H9 (cell line): ENCODE measurements around the gene FAM3D. TPM values are rescaled to one million over a fixed set of nuclear protein-coding genes. Genes with fewer than 3 reads are reported as not detected.

Experiments
- DNase-seq: peaks from one replicate; pipeline ENCODE4 v3.0.0-alpha.2; 2017
- H2AFZ ChIP-seq: one replicate; pipeline ENCODE4 v1.6.1; 2013; ENCODE audit warnings: mild to moderate bottlenecking, low read length, control low read depth, moderate library complexity
- H2AK5ac ChIP-seq: 2 replicates; pipeline ENCODE4 v1.6.1; 2013; ENCODE audit warnings: low read length, control low read depth, mixed read lengths; ENCODE audit not compliant: insufficient read length
- H2BK120ac ChIP-seq: one replicate; pipeline ENCODE4 v1.6.1; 2013; ENCODE audit warnings: low read depth, mild to moderate bottlenecking, low read length, control low read depth, inconsistent platforms; ENCODE audit not compliant: poor library complexity, severe bottlenecking
- H2BK12ac ChIP-seq: 2 replicates; pipeline ENCODE4 v1.6.1; 2013; ENCODE audit warnings: low read length, control low read depth, mixed read lengths, low read depth; ENCODE audit not compliant: insufficient read length
- H2BK15ac ChIP-seq: 2 replicates; pipeline ENCODE4 v1.6.1; 2013; ENCODE audit warnings: low read depth, low read length, control low read depth
- H2BK20ac ChIP-seq: one replicate; pipeline ENCODE4 v1.6.1; 2013; ENCODE audit warnings: low read depth, mild to moderate bottlenecking, low read length, control low read depth, inconsistent platforms; ENCODE audit not compliant: poor library complexity, severe bottlenecking
- H2BK5ac ChIP-seq: 2 replicates; pipeline ENCODE4 v1.6.1; 2013; ENCODE audit warnings: low read length, control low read depth, mixed read lengths; ENCODE audit not compliant: insufficient read length
- H3K14ac ChIP-seq: 2 replicates; pipeline ENCODE4 v1.6.1; 2013; ENCODE audit warnings: low read length, control low read depth; ENCODE audit not compliant: insufficient read depth
- H3K18ac ChIP-seq: 2 replicates; pipeline ENCODE4 v1.6.1; 2013; ENCODE audit warnings: low read depth, mild to moderate bottlenecking, mixed read lengths, low read length, control low read depth; ENCODE audit not compliant: insufficient read length
- H3K23ac ChIP-seq: 2 replicates; pipeline ENCODE4 v1.6.1; 2013; ENCODE audit warnings: low read length, control low read depth, mixed read lengths, low read depth; ENCODE audit not compliant: insufficient read length
- H3K23me2 ChIP-seq: 2 replicates; pipeline ENCODE4 v1.6.1; 2013; ENCODE audit warnings: low read depth, mild to moderate bottlenecking, mixed read lengths, low read length, control low read depth; ENCODE audit not compliant: insufficient read length, poor library complexity, severe bottlenecking
- H3K27ac ChIP-seq: 2 replicates; pipeline ENCODE4 v1.5.1; 2013; ENCODE audit warnings: low read length, control low read depth, mixed read lengths, low read depth; ENCODE audit not compliant: insufficient read length
- H3K27me3 ChIP-seq: 2 replicates; pipeline ENCODE4 v1.6.1; 2013; ENCODE audit warnings: low read length, control low read depth, inconsistent platforms; ENCODE audit not compliant: insufficient read depth
- H3K4ac ChIP-seq: 2 replicates; pipeline ENCODE4 v1.6.1; 2013; ENCODE audit warnings: low read depth, mild to moderate bottlenecking, control low read depth, inconsistent platforms, low read length, moderate library complexity
- H3K4me1 ChIP-seq: 2 replicates; pipeline ENCODE4 v1.6.1; 2013; ENCODE audit warnings: low read length, control low read depth, inconsistent platforms; ENCODE audit not compliant: insufficient read depth
- H3K4me2 ChIP-seq: 2 replicates; pipeline ENCODE4 v1.6.1; 2013; ENCODE audit warnings: low read length, control low read depth, mixed read lengths; ENCODE audit not compliant: insufficient read length, insufficient read depth
- H3K56ac ChIP-seq: 2 replicates; pipeline ENCODE4 v1.6.1; 2013; ENCODE audit warnings: low read depth, mild to moderate bottlenecking, mixed read lengths, low read length, control low read depth; ENCODE audit not compliant: insufficient read length
- H3K79me1 ChIP-seq: 2 replicates; pipeline ENCODE4 v1.6.1; 2013; ENCODE audit warnings: low read depth, mild to moderate bottlenecking, moderate library complexity, low read length, control low read depth, inconsistent platforms; ENCODE audit not compliant: insufficient read depth, poor library complexity, severe bottlenecking
- H3K79me2 ChIP-seq: 2 replicates; pipeline ENCODE4 v1.6.1; 2013; ENCODE audit warnings: low read length, control low read depth, inconsistent platforms; ENCODE audit not compliant: insufficient read depth
- H3K9ac ChIP-seq: 2 replicates; pipeline ENCODE4 v1.6.1; 2013; ENCODE audit warnings: low read length, control low read depth, mixed read lengths; ENCODE audit not compliant: insufficient read length; ENCODE audit errors: extremely low read depth
- H3K9me3 ChIP-seq: one replicate; pipeline ENCODE4 v1.6.1; 2013; ENCODE audit warnings: low read depth, low read length, inconsistent platforms; ENCODE audit not compliant: control insufficient read depth
- H3T11ph ChIP-seq: one replicate; pipeline ENCODE4 v1.6.1; 2013; ENCODE audit warnings: mild to moderate bottlenecking, low read length, control low read depth, inconsistent platforms
- H4K20me1 ChIP-seq: one replicate; pipeline ENCODE4 v1.6.1; 2013; ENCODE audit not compliant: control insufficient read depth, insufficient read length, insufficient read depth
- H4K5ac ChIP-seq: 2 replicates; pipeline ENCODE4 v1.6.1; 2013; ENCODE audit warnings: low read depth, mild to moderate bottlenecking, mixed read lengths, low read length, control low read depth; ENCODE audit not compliant: insufficient read length
- H4K8ac ChIP-seq: replicated peaks from 2 replicates; pipeline ENCODE4 v1.6.1; 2013; ENCODE audit warnings: low read length, control low read depth, mixed read lengths, low read depth; ENCODE audit not compliant: insufficient read length
- H4K91ac ChIP-seq: 2 replicates; pipeline ENCODE4 v1.6.1; 2013; ENCODE audit warnings: low read depth, mild to moderate bottlenecking, moderate library complexity, mixed read lengths, low read length, control low read depth; ENCODE audit not compliant: insufficient read length
- H3K27ac Mint-ChIP-seq, 3 experiments: 2 replicates in 2 of 3; 3 replicates in 1 of 3; pipeline ENCODE4 v1.8.0; 2020 to 2021; ENCODE audit warnings: mixed read lengths in 3 of 3, mild to moderate bottlenecking in 1 of 3, moderate library complexity in 1 of 3
- H3K27me3 Mint-ChIP-seq: 2 replicates; pipeline ENCODE4 v1.8.0; 2021; ENCODE audit warnings: low read depth, mild to moderate bottlenecking, moderate library complexity, mixed read lengths
- H3K36me3 Mint-ChIP-seq, 3 experiments: 2 replicates in 2 of 3; 3 replicates in 1 of 3; pipeline ENCODE4 v1.8.0; 2020 to 2021; ENCODE audit warnings: low read depth in 3 of 3, mixed read lengths in 3 of 3; ENCODE audit not compliant: insufficient read depth in 1 of 3
- H3K4me1 Mint-ChIP-seq, 2 experiments: 2 replicates each; pipeline ENCODE4 v1.8.0; 2020; ENCODE audit warnings: mixed read lengths in 2 of 2
- H3K4me3 Mint-ChIP-seq, 2 experiments: 2 replicates in 1 of 2; 3 replicates in 1 of 2; pipeline ENCODE4 v1.8.0; 2020 to 2021; ENCODE audit warnings: mild to moderate bottlenecking in 2 of 2, mixed read lengths in 2 of 2, moderate library complexity in 1 of 2
- H3K9me3 Mint-ChIP-seq, 2 experiments: 2 replicates in 1 of 2; 3 replicates in 1 of 2; pipeline ENCODE4 v1.8.0; 2020; ENCODE audit warnings: mild to moderate bottlenecking in 2 of 2, mixed read lengths in 2 of 2, moderate library complexity in 1 of 2
- WGBS: extraction: QIAGEN DNeasy Blood & Tissue Kit; methylation state at CpG from one replicate; pipeline ENCODE4 v1.1.7; 2013; ENCODE audit warnings: missing lambda C conversion rate, low lambda C conversion rate, mixed read lengths; ENCODE audit not compliant: insufficient read length; ENCODE audit errors: extremely low coverage; 5-methylcytosine and 5-hydroxymethylcytosine counted together
- total RNA-seq: library from RNA; stranded (reverse); gene quantifications from 2 replicates; pipeline ENCODE4 v1.2.1, GENCODE V29; 2021
- TF ChIP-seq, protein P1 (sequence below): fragments of 200-600 bp; sonication (generic); conservative IDR thresholded peaks from 3 replicates; pipeline ENCODE4 v1.8.0; 2021; ENCODE audit warnings: antibody characterized with exemption, mild to moderate bottlenecking

The FAM3D gene
- total RNA-seq, 1 experiment from 2014 or later: not detected

DNA sequence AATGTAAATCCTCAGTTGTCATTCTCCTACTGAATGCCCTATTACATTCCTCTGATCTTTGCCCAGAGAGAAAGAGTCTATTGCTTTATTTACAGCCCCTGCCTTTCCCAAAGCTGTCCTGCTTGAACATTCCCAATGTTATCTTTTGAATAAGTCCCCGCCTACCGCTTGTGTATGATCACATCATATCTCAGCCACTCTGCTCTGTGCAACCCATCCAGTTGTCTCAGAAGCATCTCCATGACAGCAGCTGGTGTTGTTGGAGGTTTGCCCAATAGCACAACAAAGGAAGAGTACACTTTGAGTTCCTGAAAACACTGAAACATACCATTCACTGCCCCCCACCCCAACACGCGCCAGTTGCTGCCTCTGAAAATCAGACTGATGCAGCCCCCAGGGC is 22.0 kb upstream of the FAM3D start:
- Histone ChIP-seq H4K20me1 (no peaks in the 10 kb centered on the region), H3T11ph (no peak overlapping the region), H3K4me1 (no peaks in the 10 kb centered on the region), H2BK15ac (no peak overlapping the region), H2BK5ac (no peak overlapping the region), H3K23ac (no peak overlapping the region), H2BK20ac (no peak overlapping the region), H3K79me2 (no peaks in the 10 kb centered on the region), H3K4ac (no peak overlapping the region), H3K18ac (no peak overlapping the region), H2AFZ (no peak overlapping the region), H2BK12ac (no peak overlapping the region), H3K9ac (no peak overlapping the region), H2AK5ac (no peak overlapping the region), H3K23me2 (no peaks in the 10 kb centered on the region), H3K4me2 (no peak overlapping the region), H4K91ac (no peak overlapping the region), H3K14ac (no peak overlapping the region), H3K27ac (no peak overlapping the region), H3K56ac (no peak overlapping the region), H3K79me1 (no peaks in the 10 kb centered on the region), H4K5ac (no peak overlapping the region), H3K27me3 (no peaks in the 10 kb centered on the region), H4K8ac (no peak overlapping the region), H3K9me3 (peaks cover 39% of the 10 kb centered on the region), H2BK120ac (no peak overlapping the region)
- Mint-ChIP-seq H3K4me1 (no peaks in the 10 kb centered on the region), H3K4me3 (no peak overlapping the region), H3K9me3 (peaks cover 56 to 63% of the 10 kb centered on the region in 2 experiments), H3K36me3 (peaks cover 7 to 44% (median 34%) of the 10 kb centered on the region in 3 experiments; a peak in 6 of 7 replicates), H3K27ac (no peak overlapping the region), H3K27me3 (peaks cover 15% of the 10 kb centered on the region)
- no peak for DNase-seq
- TF ChIP-seq, protein P1, sequence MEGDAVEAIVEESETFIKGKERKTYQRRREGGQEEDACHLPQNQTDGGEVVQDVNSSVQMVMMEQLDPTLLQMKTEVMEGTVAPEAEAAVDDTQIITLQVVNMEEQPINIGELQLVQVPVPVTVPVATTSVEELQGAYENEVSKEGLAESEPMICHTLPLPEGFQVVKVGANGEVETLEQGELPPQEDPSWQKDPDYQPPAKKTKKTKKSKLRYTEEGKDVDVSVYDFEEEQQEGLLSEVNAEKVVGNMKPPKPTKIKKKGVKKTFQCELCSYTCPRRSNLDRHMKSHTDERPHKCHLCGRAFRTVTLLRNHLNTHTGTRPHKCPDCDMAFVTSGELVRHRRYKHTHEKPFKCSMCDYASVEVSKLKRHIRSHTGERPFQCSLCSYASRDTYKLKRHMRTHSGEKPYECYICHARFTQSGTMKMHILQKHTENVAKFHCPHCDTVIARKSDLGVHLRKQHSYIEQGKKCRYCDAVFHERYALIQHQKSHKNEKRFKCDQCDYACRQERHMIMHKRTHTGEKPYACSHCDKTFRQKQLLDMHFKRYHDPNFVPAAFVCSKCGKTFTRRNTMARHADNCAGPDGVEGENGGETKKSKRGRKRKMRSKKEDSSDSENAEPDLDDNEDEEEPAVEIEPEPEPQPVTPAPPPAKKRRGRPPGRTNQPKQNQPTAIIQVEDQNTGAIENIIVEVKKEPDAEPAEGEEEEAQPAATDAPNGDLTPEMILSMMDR: no peak
- no CpG with 5 or more reads among the region's 4 CpGs for WGBS
